ENCODE results near the gene PTPN11.

DNA sequence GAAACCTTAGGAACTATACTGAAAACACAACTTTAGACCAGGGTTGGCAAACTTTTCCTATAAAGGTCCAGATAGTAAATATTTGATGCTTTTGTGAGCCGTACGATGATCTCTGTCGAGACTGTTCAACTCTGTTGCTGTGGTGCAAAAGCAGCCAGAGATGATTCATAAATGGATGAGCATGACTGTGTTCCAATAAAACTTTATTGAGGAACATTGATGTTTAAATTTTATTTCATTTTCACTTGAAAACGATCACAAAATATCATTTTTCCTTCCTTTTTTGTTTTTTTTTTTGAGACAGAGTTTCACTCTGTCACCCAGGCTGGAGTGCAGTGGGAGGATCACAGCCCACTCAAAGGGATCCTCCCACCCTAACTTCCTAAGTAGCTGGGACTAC, 105.5 kb downstream of the PTPN11 start:
- TF ChIP-seq, protein P1, sequence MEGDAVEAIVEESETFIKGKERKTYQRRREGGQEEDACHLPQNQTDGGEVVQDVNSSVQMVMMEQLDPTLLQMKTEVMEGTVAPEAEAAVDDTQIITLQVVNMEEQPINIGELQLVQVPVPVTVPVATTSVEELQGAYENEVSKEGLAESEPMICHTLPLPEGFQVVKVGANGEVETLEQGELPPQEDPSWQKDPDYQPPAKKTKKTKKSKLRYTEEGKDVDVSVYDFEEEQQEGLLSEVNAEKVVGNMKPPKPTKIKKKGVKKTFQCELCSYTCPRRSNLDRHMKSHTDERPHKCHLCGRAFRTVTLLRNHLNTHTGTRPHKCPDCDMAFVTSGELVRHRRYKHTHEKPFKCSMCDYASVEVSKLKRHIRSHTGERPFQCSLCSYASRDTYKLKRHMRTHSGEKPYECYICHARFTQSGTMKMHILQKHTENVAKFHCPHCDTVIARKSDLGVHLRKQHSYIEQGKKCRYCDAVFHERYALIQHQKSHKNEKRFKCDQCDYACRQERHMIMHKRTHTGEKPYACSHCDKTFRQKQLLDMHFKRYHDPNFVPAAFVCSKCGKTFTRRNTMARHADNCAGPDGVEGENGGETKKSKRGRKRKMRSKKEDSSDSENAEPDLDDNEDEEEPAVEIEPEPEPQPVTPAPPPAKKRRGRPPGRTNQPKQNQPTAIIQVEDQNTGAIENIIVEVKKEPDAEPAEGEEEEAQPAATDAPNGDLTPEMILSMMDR (conservative IDR thresholded peaks at IDR 0.05; ENCODE audit: low read length) = no peak
- no peak for TF ChIP-seq EZH2phosphoT487 (IDR thresholded peaks at IDR 0.05; ENCODE audit: borderline replicate concordance, low read depth, low read length)
